Neural crest cell (in vitro differentiated cells): Measurements from ENCODE around the gene FAM186B. TPM values are rescaled to one million over a fixed set of nuclear protein-coding genes. Genes with fewer than 3 reads are reported as not detected.

Source experiments
- DNase-seq: peaks from one replicate; pipeline ENCODE4 v3.0.0; 2021; ENCODE audit warnings: low read depth, mixed read lengths, low spot score
- H3K27ac Mint-ChIP-seq: one replicate; pipeline ENCODE4 v1.8.0; 2021; ENCODE audit warnings: mild to moderate bottlenecking, mixed read lengths; ENCODE audit not compliant: unreplicated experiment
- H3K27me3 Mint-ChIP-seq: 2 replicates; pipeline ENCODE4 v1.8.0; 2021; ENCODE audit warnings: low read depth, mild to moderate bottlenecking, mixed read lengths
- H3K36me3 Mint-ChIP-seq: 2 replicates; pipeline ENCODE4 v1.8.0; 2021; ENCODE audit warnings: low read depth, mild to moderate bottlenecking, mixed read lengths
- H3K4me1 Mint-ChIP-seq: 2 replicates; pipeline ENCODE4 v1.8.0; 2021; ENCODE audit warnings: mixed read lengths
- H3K4me3 Mint-ChIP-seq: one replicate; pipeline ENCODE4 v1.8.0; 2021; ENCODE audit warnings: mild to moderate bottlenecking, mixed read lengths
- H3K9me3 Mint-ChIP-seq: 2 replicates; pipeline ENCODE4 v1.8.0; 2021; ENCODE audit warnings: mixed read lengths
- CTCF ChIP-seq: fragments of 200-600 bp; sonication (generic); conservative IDR thresholded peaks from 2 replicates; pipeline ENCODE4 v1.5.0; 2021; ENCODE audit warnings: antibody characterized with exemption, mild to moderate bottlenecking
- total RNA-seq: library from RNA; stranded (reverse); gene quantifications from 2 replicates; pipeline ENCODE4 v1.2.1, GENCODE V29; 2021

FAM186B gene
- total RNA-seq, 1 donor from 2014 or later, result 0.28 TPM

GRCh38 chr12:49554266-49554665, 51.2 kb downstream of the FAM186B start:
- H3K4me3 Mint-ChIP-seq, result no peak overlapping the region
- no peaks in the 10 kb centered on the region for H3K27me3 Mint-ChIP-seq
- no peak for TF ChIP-seq CTCF
- H3K36me3 Mint-ChIP-seq, result peaks cover 2% of the 10 kb centered on the region
- H3K27ac Mint-ChIP-seq, result no peak overlapping the region
- no peaks in the 10 kb centered on the region for H3K9me3 Mint-ChIP-seq
- H3K4me1 Mint-ChIP-seq, result peaks cover 8% of the 10 kb centered on the region
- no peak for DNase-seq

- TF ChIP-seq CTCF, result peak; percentile 52
- no peaks in the 10 kb centered on the region for H3K9me3 Mint-ChIP-seq
- no peak for DNase-seq
These were observed 51.8 kb downstream of the FAM186B start for GRCh38 chr12:49553512-49554088.

GRCh38 chr12:49552899-49553298, 52.5 kb downstream of the FAM186B start:
- no peak for DNase-seq
- H3K27ac Mint-ChIP-seq, result no peak overlapping the region
- no peaks in the 10 kb centered on the region for H3K9me3 Mint-ChIP-seq
- H3K36me3 Mint-ChIP-seq, result peaks cover 2% of the 10 kb centered on the region
- no peak for TF ChIP-seq CTCF
- peaks cover 8% of the 10 kb centered on the region for H3K4me1 Mint-ChIP-seq
- peaks cover 4% of the 10 kb centered on the region for H3K27me3 Mint-ChIP-seq
- no peak overlapping the region for H3K4me3 Mint-ChIP-seq

More at GRCh38 chr12:49553512-49554088, 51.8 kb downstream of the FAM186B start:
- Mint-ChIP-seq H3K27me3 (no peaks in the 10 kb centered on the region), H3K4me1 (peaks cover 8% of the 10 kb centered on the region), H3K27ac (peak overlapping the region; percentile 48), H3K36me3 (peaks cover 2% of the 10 kb centered on the region), H3K4me3 (no peak overlapping the region)

- peaks cover 8% of the 10 kb centered on the region for H3K4me1 Mint-ChIP-seq
- peaks cover 2% of the 10 kb centered on the region for H3K36me3 Mint-ChIP-seq
- H3K27me3 Mint-ChIP-seq, result peaks cover 5% of the 10 kb centered on the region
- H3K9me3 Mint-ChIP-seq, result no peaks in the 10 kb centered on the region
- H3K27ac Mint-ChIP-seq, result peak overlapping the region; percentile 2
- no peak for DNase-seq
- TF ChIP-seq CTCF, result no peak
- no peak overlapping the region for H3K4me3 Mint-ChIP-seq
These were observed 53.0 kb downstream of the FAM186B start for GRCh38 chr12:49552425-49552824.

- Mint-ChIP-seq H3K27me3 (peaks cover 9% of the 10 kb centered on the region), H3K4me3 (no peak overlapping the region), H3K9me3 (no peaks in the 10 kb centered on the region), H3K36me3 (peaks cover 2% of the 10 kb centered on the region), H3K4me1 (peaks cover 8% of the 10 kb centered on the region), H3K27ac (no peak overlapping the region)
- no peak for DNase-seq
- TF ChIP-seq CTCF, result no peak
These were observed 53.4 kb downstream of the FAM186B start for GRCh38 chr12:49552014-49552413.
